Suprapubic skin (tissue), 3 donors: Measurements from ENCODE around the gene AGAP1.

ENCODE experiments used
- CTCF ChIP-seq, 2 donors: fragments of 200-600 bp in 1 of 2; fragments of 450-650 bp in 1 of 2; sonication (generic) in 1 of 2; IDR thresholded peaks; one replicate each; pipeline ENCODE4 v1.5.1; 2016 to 2019; ENCODE audit warnings: antibody characterized with exemption in 2 of 2, mild to moderate bottlenecking in 1 of 2, moderate library complexity in 1 of 2
- POLR2A ChIP-seq, 2 donors: fragments of 450-650 bp; IDR thresholded peaks; one replicate each; pipeline ENCODE4 v1.6.1; 2017; ENCODE audit warnings: antibody characterized with exemption in 2 of 2, mild to moderate bottlenecking in 2 of 2, moderate library complexity in 2 of 2

- TF ChIP-seq POLR2A (IDR thresholded peaks at IDR 0.05): no peak
- TF ChIP-seq CTCF (IDR thresholded peaks at IDR 0.05): no peak
Measured at GRCh38 chr2:235609321-235609720, 115.5 kb downstream of the AGAP1 start.
